Esophagus muscularis mucosa (tissue), 3 donors: ENCODE results near the gene SERINC4.
"Not testable (repeated sequence)": the region's sequence is repeated elsewhere in the genome, so short reads cannot be mapped to it uniquely, and the experiment has no call there.

Experiments used
- CTCF ChIP-seq, 3 experiments: fragments of 200-600 bp in 2 of 3; fragments of 450-650 bp in 1 of 3; sonication (generic) in 2 of 3; IDR thresholded peaks; one replicate each; pipeline ENCODE4 v1.5.1; 2017 to 2019; ENCODE audit warnings: antibody characterized with exemption in 3 of 3, mild to moderate bottlenecking in 2 of 3, moderate library complexity in 1 of 3
- POLR2A ChIP-seq: fragments of 450-650 bp; IDR thresholded peaks from one replicate; pipeline ENCODE4 v1.6.1; 2017; ENCODE audit warnings: antibody characterized with exemption, moderate library complexity, mild to moderate bottlenecking, low read depth

GRCh38 chr15:43831519-43832052 lies 31.6 kb upstream of the SERINC4 start:
- not testable (repeated sequence) for TF ChIP-seq CTCF (IDR thresholded peaks at IDR 0.05); POLR2A
